Limb (tissue), 2 donors: ENCODE results near the gene PICK1.
A peak's percentile ranks its signal among the peaks of the same experiment; 100 is the strongest.

Experiments
- DNase-seq, 2 donors: peaks; one replicate each; pipeline ENCODE4 v3.0.0-alpha.2; 2016; ENCODE audit errors: extremely low spot score in 2 of 2

Gene PICK1

DNA sequence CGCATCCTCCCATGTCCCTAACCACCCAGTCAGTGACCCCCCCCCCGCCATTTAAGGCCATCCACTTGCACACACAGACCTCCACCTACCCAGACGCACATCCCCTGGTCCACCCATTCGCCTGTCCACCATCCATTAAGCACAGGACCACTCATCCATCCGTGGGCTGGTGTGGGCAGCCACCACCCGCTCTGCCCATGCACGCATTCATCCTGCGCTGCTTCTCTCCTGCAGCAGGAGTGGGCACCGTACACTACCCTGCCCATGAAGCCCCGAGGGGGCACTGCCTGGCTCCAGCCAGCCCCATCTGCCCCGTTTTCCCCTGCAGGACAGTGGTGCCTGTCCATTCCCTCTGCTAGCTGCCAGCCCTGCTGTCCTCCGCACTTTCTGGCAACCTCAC lies 30.7 kb downstream of the PICK1 start:
- no peak for DNase-seq

DNA sequence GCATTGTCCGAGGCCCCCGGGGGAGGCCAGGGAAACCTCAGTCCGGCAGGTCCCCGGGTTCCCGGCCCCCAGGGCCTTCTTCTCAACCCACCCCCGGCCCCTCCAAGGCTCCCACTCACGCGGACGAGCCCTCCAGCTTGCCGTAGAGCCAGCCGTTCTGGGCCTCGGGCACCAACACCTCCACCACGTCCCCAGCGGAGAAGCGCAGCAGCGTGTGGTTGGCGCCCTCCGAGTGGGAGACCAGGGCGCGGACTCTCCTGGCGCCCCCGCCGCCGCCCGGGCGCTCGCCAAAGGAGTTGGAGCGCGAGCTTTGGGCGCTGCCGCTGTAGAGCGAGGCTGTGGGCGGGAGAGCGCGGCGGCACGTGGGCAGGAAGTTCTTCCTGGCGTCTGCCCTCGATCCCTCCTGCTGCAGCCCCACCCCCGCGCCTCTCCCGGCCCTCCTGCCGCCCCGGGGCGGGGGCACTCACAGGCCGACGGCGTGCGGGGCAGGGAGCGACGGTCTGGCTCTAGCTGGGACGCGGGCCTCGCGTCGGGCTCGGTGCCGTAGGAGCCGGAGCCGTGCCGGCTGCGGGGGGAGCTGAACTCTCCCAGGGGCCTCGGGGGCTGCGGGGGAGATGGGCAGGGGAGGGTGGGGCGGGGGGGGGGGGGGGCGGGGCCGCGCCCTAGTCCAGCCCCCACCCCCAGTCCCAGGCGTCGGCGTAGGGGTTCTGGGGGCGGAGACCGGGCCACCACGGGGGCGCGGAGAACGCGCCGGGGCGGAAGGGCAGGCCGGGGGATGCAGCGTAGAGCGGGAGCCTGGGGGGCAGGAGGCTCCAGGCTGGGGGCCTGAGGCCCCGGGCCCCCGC lies 31.6 kb downstream of the PICK1 start:
- no peak for DNase-seq

GRCh38 chr22:38089474-38089851 lies 32.3 kb downstream of the PICK1 start:
- DNase-seq, result no peak

- DNase-seq, result peak in 1 of 2 donors; percentile 32
These were observed 39.9 kb downstream of the PICK1 start for GRCh38 chr22:38097058-38097457.

DNA sequence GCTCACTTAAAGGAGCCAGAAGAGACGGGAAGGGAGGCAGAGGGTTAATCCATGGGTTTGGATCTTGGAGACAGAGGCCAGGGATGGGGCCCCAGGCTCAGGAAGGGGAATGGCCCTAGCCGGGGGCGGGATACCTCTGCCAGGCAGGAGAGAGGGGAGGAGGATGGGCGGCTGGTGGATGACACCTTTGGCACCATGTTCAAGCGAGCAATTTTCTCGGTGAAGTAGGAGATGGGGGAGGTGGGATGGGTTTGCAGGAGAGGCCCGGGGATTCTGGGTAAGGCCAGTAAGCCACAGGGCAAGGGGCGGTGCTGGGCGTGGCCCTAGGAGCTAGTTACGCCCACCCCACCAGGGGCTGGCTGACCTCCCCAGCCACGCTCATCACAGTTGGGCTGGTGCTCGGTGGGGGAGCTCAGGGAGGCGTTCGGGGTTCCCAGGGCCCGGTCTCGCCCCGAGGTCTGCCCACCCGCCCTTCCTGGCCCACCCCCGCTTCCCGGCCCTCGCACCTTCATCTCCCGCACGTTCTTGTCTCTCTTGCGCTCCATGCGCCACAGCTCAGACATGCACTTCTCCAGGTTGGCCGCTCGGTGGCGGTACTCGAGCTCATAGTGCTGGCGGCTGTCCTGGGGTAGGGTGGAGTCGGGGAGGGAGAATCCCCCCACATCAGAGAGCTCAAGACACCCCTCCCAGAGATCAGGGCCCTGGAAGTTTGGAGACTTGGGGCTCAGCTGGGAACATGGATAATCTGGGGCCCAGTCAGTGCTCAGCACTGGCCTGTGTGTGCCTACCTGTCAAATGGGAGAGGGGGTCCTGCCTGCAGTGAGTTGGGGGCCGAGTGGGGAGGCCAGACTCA lies 40.6 kb downstream of the PICK1 start:
- DNase-seq, result peak in 1 of 2 donors; percentile 64

DNA sequence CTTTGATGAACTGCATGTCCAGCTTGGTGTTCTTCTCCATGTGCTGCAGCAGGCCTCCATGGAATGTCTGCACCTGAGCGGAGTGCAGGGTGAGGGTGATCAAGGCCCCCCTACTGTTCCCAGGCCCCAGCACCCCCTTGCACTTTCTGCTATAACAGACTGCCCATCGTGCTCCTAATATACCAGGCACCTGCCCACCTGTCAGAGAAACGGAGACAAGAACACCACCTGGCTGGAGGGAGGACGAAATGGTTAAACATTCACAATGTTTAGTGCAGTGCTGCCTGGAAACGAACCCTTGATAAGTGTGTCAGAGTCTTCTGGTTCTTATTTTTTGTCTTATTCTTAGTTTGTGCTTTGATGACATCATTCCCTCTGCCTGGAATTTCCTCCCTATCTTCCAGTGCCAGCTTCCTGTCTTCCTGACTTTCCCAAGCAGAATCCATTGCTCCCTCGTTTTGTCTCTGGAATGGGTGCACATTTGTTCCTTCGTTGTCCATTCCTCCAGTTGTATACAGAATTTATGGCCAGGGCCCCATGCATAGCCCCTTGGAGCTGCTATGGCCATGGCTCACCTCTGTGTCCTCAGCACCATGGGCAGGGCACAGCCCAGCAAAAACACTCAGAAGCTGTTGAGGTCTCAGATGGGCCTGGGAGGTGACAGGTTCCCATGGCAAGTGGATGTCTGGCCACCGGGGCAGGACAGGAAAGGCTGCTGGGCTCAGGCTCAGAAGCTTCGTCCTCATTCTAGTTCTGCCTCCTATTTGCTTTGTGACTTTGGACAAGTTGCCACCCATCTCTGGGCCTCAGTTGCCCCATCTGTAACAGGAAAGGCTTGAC lies 41.4 kb downstream of the PICK1 start:
- DNase-seq, result no peak

GRCh38 chr22:38103641-38104040 lies 46.4 kb downstream of the PICK1 start:
- DNase-seq, result no peak

- no peak for DNase-seq
These were observed 46.9 kb downstream of the PICK1 start for GRCh38 chr22:38104084-38104483.

DNA sequence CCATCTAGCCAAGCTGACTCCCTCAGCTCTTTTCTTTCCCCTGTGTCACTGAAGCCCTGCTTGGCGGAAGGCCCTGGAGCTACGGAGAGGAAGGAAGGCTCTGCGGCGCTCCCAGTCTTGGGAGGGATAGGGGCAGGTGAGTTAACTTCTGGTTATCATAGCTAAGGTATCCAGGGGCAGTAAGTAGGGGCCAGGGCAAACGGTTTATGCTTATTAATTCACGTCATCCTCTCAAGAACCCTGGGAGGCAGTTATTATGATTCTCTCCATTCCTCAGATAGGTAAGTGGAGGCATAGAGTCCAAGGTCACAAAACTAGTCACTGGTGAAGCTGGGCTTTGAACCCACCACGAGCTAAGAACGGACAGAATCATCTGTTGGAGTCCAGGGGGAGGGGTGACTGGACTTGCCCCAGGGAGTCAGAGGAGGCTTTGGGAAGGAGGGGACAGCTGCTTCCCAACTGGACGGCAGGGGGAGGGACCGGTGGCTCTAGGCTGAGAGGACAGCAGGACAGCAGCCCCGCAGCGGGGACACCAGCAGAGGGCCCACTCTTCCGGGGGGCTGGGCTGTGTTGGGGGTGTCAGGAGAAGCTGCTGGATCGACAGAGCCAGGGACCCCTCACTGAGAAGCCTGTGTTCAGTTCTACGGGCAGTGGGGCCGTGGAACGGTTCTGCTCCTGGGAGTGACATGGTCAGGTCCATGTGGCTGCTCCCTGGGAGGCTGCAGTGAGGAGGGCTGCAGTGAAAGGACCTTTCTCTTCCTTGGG lies 49.8 kb downstream of the PICK1 start:
- DNase-seq, result peak in 1 of 2 donors; percentile 22

DNA sequence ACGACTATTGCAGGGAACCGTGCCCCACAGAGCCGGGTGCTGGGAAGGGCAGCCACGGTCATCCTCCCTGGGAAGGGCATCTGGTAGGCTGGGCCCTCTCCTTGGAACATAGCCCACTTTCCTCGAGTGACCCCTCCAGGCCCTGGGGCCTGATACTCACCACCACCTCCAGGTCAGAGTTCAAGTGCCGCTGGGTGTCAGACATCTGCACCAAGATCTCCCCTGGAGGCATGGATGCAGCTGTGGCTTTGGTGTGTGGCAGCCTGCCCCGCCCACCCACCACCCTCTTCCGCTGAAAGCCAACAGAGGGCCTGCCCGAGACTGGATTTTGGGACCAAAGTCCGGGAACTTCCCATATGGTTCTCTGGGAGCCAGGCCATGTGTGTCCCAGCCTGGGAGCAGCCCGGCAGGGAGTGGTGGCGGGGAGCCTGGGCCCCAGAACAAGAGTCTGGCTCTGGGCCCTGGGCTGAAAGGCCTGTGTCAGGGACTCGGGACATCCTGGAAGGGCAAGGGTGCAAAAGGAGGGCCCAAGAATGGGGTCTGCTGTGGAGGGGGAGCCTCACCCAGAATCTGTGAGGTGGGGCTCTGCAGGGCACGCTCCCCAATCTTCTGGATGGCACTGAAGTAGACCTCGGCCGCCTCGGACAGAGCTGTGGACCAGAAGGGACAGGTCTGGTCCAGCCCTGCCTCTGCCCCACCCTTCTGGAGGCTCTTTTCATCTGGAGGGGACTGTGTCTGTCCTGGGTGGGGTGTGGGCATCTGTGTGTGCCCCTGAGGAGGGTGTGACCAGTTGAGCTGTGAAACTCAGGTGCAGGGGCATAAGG lies 50.7 kb downstream of the PICK1 start:
- peak in 1 of 2 donors; percentile 25 for DNase-seq

DNA sequence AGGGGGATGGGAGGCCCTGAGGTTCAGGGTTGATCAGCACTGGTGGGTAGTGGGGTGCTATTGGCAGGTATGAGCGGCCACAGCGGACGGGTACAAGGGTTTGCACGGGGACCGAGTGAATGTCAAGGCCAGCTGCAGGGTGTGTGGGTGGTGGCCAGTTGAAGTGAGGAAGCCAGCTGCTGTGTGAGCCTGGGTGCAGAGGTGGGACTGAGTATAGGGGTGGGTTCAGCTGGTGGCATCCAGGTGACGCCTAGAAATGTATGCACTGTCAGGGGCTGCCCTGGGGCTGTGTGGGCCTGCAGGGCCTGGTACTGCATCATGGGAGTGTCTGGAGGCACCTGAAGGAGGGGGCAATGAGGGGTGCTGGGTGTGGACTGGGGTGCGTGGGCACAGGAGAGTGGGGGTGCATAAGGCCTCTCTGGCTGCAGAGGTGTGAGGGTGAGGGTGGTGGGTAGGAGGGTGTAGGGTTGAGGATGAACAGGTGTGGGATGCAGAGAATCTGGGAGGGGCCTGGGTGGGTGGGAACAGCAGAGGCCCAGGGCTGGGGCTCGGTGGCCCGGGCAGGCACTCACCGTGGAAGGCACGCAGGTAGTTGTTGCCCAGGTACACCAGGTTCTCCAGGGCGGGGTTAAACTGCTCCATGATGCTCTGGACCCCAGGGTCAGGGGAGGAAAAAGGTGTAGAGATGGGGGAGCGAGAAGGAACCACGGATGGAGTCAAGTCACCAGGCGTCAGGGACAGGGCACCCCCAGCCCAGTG lies 51.5 kb downstream of the PICK1 start:
- DNase-seq, result peak in 1 of 2 donors; percentile 21

- peak in 1 of 2 donors; percentile 48 for DNase-seq
These were observed 52.3 kb downstream of the PICK1 start for GRCh38 chr22:38109371-38110001.

GRCh38 chr22:38110008-38110862 lies 53.0 kb downstream of the PICK1 start, which contains the start of gene BAIAP2L2:
BAIAP2L2 (minus strand) TSS chr22:38110684; CDS start chr22:38110525, 159 bp downstream.
- peak in 1 of 2 donors; percentile 27 for DNase-seq

DNA sequence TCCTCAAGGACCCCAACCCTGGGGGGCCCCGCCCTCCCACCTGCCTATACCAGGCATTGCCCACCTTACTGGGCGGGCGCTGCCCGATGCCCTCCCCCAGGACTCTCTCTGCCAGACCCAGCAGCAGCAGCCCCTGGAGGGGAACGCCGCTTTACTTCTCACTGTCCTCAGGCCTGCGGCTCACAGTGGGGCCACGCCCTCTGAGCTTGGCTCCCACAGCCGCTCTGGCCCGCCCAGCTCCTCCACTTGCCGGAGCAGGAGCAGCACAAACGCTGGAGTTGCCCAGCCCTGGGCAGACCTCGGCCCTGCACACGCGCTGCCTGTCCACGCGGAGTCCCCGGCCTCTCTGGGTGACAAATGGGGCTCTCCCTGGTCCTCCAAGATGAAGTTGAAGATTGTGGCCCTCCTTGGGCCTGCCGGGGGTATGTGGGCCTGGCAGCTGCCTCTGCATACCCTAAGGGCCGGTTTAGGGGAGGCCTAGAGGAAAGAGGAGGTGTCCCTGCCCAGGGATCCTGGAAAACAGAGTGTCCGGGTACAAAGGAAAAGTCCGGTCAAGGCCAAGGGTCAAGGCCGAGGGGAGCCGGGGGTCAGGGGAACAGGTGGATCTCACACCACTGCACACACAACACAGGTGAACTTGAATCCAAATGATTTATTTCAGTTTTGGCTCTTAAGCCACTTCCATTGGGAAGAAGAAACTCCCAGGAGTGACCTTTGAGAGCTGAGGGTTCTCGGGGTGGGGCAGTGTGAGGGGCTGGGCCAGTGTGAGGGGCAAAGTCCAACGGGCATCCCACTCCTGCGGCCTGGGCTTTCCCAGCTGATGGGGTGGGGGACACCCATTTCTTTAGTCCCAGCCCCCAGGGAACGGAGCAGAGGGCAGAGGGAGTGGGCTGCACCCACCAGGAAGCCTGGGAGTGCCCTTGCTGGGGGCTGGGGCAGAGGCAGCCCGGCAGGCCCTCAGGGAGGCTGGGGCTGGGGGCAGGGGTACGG lies 54.0 kb downstream of the PICK1 start:
- no peak for DNase-seq

DNA sequence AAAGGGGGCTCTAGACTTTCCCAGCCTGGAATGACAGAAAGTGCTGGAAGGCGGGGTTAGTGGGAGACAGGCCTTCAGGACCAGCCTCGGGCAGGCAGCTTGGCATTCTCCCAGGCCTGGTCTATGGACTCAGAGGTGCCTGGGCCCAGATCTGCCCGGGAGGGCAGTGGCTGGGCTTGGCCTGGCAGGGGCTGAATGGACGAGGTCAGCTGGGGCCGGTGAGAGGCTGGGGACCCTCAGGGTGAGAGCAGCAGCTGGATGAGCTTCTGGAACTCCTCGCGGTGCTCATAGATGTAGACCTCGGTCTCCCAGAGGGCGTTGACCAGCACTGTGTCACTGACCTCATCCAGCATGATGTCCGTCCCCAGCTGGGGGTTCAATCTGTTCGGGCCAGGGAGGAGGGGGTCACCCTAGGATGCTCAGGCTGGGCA lies 54.7 kb downstream of the PICK1 start:
- no peak for DNase-seq

DNA sequence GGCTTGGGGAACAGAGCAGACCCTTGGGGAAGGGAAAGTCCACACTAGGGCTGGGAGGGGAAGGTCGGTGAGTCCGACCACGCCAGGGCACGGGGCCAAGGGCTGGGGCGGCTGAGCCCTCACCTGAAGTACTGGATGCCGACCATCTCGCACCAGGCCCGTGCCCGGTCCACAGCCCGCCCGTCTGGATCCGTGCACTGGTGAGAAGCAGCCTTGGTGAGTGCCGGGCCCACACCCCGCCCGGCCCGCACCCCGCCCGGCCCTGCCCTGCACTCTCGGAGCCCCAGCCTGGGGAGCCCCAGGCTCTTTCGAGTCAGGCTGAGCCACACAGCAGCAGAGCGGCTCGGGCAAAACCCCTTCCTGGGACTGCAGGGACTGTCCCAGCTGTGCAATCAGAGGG lies 55.2 kb downstream of the PICK1 start:
- DNase-seq, result no peak
